HG03045 (cell line): ENCODE results near the gene MUC2.

Experiments
- ATAC-seq: cut with Tn5 transposase; IDR thresholded peaks from one replicate; pipeline ENCODE4 v1.9.1; 2021; ENCODE audit warnings: mild to moderate bottlenecking, moderate library complexity; ENCODE audit not compliant: unreplicated experiment

MUC2 gene

GRCh38 chr11:1036303-1036923 lies 38.3 kb upstream of the MUC2 start, which contains the start of gene MUC6:
Gene MUC6, minus strand, starts transcription at chr11:1036718. Its CDS starts 63 bp downstream, at chr11:1036655.
- no peak for ATAC-seq

GRCh38 chr11:1036931-1037330 lies 37.7 kb upstream of the MUC2 start:
- ATAC-seq = no peak

- no peak for ATAC-seq
Measured at GRCh38 chr11:1037506-1038055, 37.1 kb upstream of the MUC2 start.

GRCh38 chr11:1038361-1038760 lies 36.3 kb upstream of the MUC2 start:
- no peak for ATAC-seq

- no peak for ATAC-seq
Measured at GRCh38 chr11:1038921-1039320, 35.8 kb upstream of the MUC2 start.

- ATAC-seq = no peak
Measured at GRCh38 chr11:1039481-1040427, 34.9 kb upstream of the MUC2 start.

- ATAC-seq = no peak
Measured at GRCh38 chr11:1040428-1041148, 34.1 kb upstream of the MUC2 start.

GRCh38 chr11:1041149-1041467 lies 33.6 kb upstream of the MUC2 start:
- ATAC-seq = no peak

GRCh38 chr11:1041471-1041870 lies 33.2 kb upstream of the MUC2 start:
- ATAC-seq = no peak

- ATAC-seq = no peak
Measured at GRCh38 chr11:1041936-1042608, 32.6 kb upstream of the MUC2 start.

GRCh38 chr11:1042626-1043562 lies 31.8 kb upstream of the MUC2 start:
- no peak for ATAC-seq

- ATAC-seq = no peak
Measured at GRCh38 chr11:1043563-1044096, 31.0 kb upstream of the MUC2 start.

- ATAC-seq = no peak
Measured at GRCh38 chr11:1044160-1044559, 30.5 kb upstream of the MUC2 start.

GRCh38 chr11:1047595-1048156 lies 27.0 kb upstream of the MUC2 start:
- no peak for ATAC-seq

GRCh38 chr11:1048375-1049070 lies 26.2 kb upstream of the MUC2 start:
- no peak for ATAC-seq

GRCh38 chr11:1049071-1049405 lies 25.6 kb upstream of the MUC2 start:
- ATAC-seq = no peak

GRCh38 chr11:1049431-1049891 lies 25.2 kb upstream of the MUC2 start:
- ATAC-seq = no peak

GRCh38 chr11:1049911-1050580 lies 24.6 kb upstream of the MUC2 start:
- no peak for ATAC-seq
